ENCODE data around the gene CFL1. TPM values are rescaled to one million over a fixed set of nuclear protein-coding genes. Genes with fewer than 3 reads are reported as not detected.

The CFL1 gene
- total RNA-seq: 677 and 1,304 TPM in 2 replicates

GRCh38 chr11:65857853-65858680 is at the start of gene CFL1:
TSS of gene CFL1 (minus strand) at chr11:65858180. CDS start at chr11:65858099, 81 bp downstream.

GRCh38 chr11:65900125-65900898 is 42.3 kb upstream of the CFL1 start, which contains the start of gene FOSL1:
TSS of gene FOSL1 (minus strand) at chr11:65900388. CDS start at chr11:65900339, 49 bp downstream.

GRCh38 chr11:65890324-65891218 is 32.6 kb upstream of the CFL1 start, which contains the start of gene CCDC85B:
TSS of gene CCDC85B (plus strand) at chr11:65890673. CDS start at chr11:65890784, 111 bp downstream.

GRCh38 chr11:65888163-65888814 is 30.3 kb upstream of the CFL1 start, which contains the start of gene FIBP:
TSS of gene FIBP (minus strand) at chr11:65888471. CDS start at chr11:65888418, 53 bp downstream.

GRCh38 chr11:65879617-65880016 is 21.6 kb upstream of the CFL1 start, which contains the start of gene CTSW:
TSS of gene CTSW (plus strand) at chr11:65879837. CDS start at chr11:65879855, 18 bp downstream.

GRCh38 chr11:65872586-65873317 is 14.8 kb upstream of the CFL1 start, which contains the start of gene EFEMP2:
TSS of gene EFEMP2 (minus strand) at chr11:65872800. CDS start at chr11:65872354, 446 bp downstream.

GRCh38 chr11:65860278-65861164 is 2.5 kb upstream of the CFL1 start, which contains the start of gene MUS81:
TSS of gene MUS81 (plus strand) at chr11:65860433. CDS start at chr11:65860754, 321 bp downstream.

GRCh38 chr11:65833297-65834030 is 24.5 kb downstream of the CFL1 start, which contains the start of gene SNX32:
TSS of gene SNX32 (plus strand) at chr11:65833963. CDS start at chr11:65834066, 103 bp downstream.

Other genes starting within 250 kb of the CFL1 start
- 17.2 and 30.5 TPM in 2 replicates for gene MAP3K11, start 244.0 kb downstream of the CFL1 start, total RNA-seq
- gene PCNX3, start 242.4 kb downstream of the CFL1 start, total RNA-seq: 9.3 and 23.8 TPM in 2 replicates
- 10.1 and 19.9 TPM in 2 replicates for gene SIPA1, start 220.1 kb downstream of the CFL1 start, total RNA-seq
- 12.7 and 22.6 TPM in 2 replicates for gene RELA, start 195.3 kb downstream of the CFL1 start, total RNA-seq
- 33.5 and 36.6 TPM in 2 replicates for gene KAT5, start 145.9 kb downstream of the CFL1 start, total RNA-seq
- 33.0 and 59.0 TPM in 2 replicates for gene RNASEH2C, start 137.4 kb downstream of the CFL1 start, total RNA-seq
- 7.7 and 8.5 TPM in 2 replicates for gene AP5B1, start 77.2 kb downstream of the CFL1 start, total RNA-seq
- under 0.01 TPM in 1 of 2 replicates, not detected in the other for gene OVOL1, start 71.1 kb downstream of the CFL1 start, total RNA-seq
- gene SNX32, start 24.2 kb downstream of the CFL1 start, total RNA-seq: 0.38 and 2.5 TPM in 2 replicates
- 45.4 and 48.7 TPM in 2 replicates for gene MUS81, start 2.3 kb upstream of the CFL1 start, total RNA-seq
- 44.9 and 71.0 TPM in 2 replicates for gene EFEMP2, start 14.6 kb upstream of the CFL1 start, total RNA-seq
- gene CTSW, start 21.7 kb upstream of the CFL1 start, total RNA-seq: not detected in 2 replicates
- 128 and 212 TPM in 2 replicates for gene FIBP, start 30.3 kb upstream of the CFL1 start, total RNA-seq
- gene CCDC85B, start 32.5 kb upstream of the CFL1 start, total RNA-seq: 80.3 and 108 TPM in 2 replicates
- 17.5 and 28.6 TPM in 2 replicates for gene FOSL1, start 42.2 kb upstream of the CFL1 start, total RNA-seq
- 17.1 and 21.1 TPM in 2 replicates for gene C11orf68, start 60.9 kb upstream of the CFL1 start, total RNA-seq
- 130 and 436 TPM in 2 replicates for gene DRAP1, start 61.2 kb upstream of the CFL1 start, total RNA-seq
- not detected in 2 replicates for gene TSGA10IP, start 87.3 kb upstream of the CFL1 start, total RNA-seq
- gene SART1, start 103.6 kb upstream of the CFL1 start, total RNA-seq: 28.5 and 63.6 TPM in 2 replicates
- gene EIF1AD, start 144.0 kb upstream of the CFL1 start, total RNA-seq: 26.8 and 40.8 TPM in 2 replicates
- 10.7 and 54.1 TPM in 2 replicates for gene BANF1, start 144.3 kb upstream of the CFL1 start, total RNA-seq
- 0.38 and 0.56 TPM in 2 replicates for gene CST6, start 153.8 kb upstream of the CFL1 start, total RNA-seq
- under 0.01 and 0.19 TPM in 2 replicates for gene CATSPER1, start 168.3 kb upstream of the CFL1 start, total RNA-seq
- gene GAL3ST3, start 191.0 kb upstream of the CFL1 start, total RNA-seq: not detected in 2 replicates
- 141 and 205 TPM in 2 replicates for gene SF3B2, start 194.2 kb upstream of the CFL1 start, total RNA-seq
- 21.1 and 33.0 TPM in 2 replicates for gene PACS1, start 212.1 kb upstream of the CFL1 start, total RNA-seq